ENCODE data around the gene JAKMIP3.
"Not testable (repeated sequence)": the region's sequence is repeated elsewhere in the genome, so short reads cannot be mapped to it uniquely, and the experiment has no call there.

JAKMIP3 gene

DNA sequence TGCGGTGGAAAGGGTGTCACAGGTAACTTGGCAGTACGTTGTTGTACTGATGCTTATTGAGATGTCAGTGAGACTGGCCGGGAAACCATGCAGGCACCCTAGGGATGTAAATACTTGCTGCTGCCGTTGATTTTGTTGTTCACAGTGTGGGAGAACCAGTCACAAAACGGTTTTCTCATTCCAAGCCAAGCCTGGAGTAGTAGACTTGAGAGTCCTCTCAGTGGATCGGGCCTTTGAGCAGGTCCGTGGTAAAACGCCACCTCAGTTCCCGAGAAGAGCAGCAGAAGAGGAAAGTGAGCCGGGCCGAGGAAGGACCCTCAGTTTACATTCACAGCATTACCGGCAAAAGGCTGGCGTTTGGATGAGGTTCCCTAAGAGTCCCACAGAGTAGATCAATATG, 1.1 kb downstream of the JAKMIP3 start:
- no peak for DNase-seq

GRCh38 chr10:132068431-132069121, 2.8 kb downstream of the JAKMIP3 start:
- DNase-seq = no peak

- DNase-seq = no peak
Observed at GRCh38 chr10:132069122-132069848, 3.5 kb downstream of the JAKMIP3 start.

DNA sequence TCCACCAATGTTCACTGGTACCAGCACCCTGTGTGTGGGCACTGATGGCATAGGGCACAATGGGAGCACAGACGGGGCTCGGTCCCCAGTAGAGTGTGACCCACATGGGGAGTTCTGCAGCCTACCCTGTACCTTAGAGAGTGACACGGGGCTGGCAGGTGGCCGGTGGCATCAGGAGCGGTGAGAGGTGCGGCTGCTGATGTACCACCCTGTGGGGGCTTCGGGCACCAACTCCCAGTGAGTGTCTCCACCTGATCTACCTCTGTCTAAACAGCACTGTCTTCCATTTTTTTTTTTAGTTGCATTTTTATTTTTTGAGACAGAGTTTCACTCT, 4.1 kb downstream of the JAKMIP3 start:
- no peak for DNase-seq

- DNase-seq = no peak
Observed at GRCh38 chr10:132070724-132071123, 5.0 kb downstream of the JAKMIP3 start.

- no peak for DNase-seq
Observed at GRCh38 chr10:132071667-132072066, 5.9 kb downstream of the JAKMIP3 start.

DNA sequence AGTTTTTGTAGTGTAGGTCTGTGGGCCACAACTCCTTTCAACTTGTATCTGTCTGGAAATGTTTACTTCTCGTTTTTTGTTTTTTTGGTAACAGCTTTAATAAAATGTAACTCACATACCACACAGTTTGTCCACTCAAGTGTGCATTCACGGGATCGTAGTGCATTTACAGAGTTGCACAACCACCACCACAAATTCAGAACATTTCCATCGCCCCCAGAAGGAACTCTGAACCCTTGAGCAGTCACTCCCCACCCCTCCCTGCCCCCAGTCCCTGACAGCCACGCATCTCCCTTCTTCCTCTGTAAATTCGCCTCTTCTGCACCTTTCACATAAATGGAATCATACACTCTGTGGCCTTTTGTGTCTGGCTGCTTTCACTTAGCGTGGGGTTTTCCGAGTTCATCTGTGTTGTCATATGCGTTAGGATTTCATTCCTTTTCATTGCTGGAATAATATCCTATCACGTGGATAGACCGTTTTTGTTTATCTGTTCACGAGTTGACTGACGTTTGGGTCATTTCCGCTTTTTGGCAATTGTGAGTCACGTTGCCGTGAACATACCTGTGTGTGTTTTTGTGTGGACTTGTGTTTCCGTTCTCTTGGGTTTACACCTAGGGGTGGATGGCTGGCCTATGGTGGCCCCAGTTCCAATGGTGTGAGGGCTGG, 10.3 kb downstream of the JAKMIP3 start:
- DNase-seq = no peak

DNA sequence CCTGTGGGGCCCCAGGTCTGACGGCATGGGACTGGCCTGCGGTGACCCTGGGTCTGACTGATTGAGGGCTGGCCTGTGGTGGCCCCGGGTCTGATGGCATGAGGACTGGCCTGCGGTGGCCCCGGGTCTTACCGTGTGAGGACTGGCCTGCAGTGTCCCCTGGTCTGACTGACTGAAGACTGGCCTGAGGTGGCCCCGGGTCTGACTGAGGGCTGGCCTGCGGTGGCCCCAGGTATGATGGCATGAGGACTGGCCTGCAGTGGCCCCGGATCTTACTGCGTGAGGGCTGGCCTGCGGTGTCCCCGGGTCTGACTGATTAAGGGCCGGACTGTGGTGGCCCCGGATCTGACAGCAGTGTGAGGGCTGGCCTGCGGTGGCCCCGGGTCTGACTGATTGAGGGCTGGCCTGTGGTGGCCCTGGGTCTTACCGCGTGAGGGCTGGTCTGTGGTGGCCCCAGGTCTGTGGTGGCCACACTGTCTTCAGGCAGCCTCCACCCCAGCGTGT, 10.9 kb downstream of the JAKMIP3 start:
- no peak for DNase-seq

DNA sequence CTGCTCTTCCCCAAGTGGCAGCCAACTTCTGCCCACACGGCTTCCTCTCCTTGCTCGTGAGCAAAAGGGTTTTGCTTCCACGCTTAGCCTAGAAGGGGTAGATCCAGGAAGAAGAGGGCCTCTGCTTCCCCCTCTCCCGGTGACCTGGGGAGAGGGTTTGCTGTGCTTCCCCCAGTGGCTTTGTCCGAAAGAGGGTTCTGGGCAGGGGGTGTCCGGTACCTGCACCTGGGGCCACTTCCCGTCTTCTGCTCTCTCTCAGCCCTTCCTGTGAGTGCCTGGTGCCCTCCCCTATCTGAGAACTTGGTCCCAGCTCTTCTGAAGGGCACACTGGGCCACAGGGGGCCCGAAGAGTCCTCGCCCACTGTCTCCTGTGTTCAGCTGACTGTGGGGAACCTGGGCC, 11.3 kb downstream of the JAKMIP3 start:
- no peak for DNase-seq

GRCh38 chr10:132078746-132079345, 13.1 kb downstream of the JAKMIP3 start:
- DNase-seq = no peak

DNA sequence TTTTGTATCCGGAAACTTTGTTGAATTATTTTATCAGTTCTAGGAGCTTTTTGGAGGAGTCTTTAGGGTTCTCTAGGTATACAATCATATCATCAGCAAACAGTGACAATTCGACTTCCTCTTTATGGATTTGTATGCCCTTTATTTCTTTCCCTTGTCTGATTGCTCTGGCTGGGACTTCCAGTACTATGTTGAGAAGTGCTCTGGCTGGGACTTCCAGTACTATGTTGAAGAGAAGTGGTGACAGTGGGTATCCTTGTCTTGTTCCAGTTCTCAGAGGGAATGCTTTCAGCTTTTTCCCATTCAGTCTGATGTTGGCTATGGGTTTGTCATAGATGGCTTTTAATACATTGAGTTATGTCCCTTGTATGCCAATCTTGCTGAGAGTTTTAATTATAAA, 18.6 kb downstream of the JAKMIP3 start:
- not testable (repeated sequence) for DNase-seq

- not testable (repeated sequence) for DNase-seq
Observed at GRCh38 chr10:132093236-132093635, 27.5 kb downstream of the JAKMIP3 start.

DNA sequence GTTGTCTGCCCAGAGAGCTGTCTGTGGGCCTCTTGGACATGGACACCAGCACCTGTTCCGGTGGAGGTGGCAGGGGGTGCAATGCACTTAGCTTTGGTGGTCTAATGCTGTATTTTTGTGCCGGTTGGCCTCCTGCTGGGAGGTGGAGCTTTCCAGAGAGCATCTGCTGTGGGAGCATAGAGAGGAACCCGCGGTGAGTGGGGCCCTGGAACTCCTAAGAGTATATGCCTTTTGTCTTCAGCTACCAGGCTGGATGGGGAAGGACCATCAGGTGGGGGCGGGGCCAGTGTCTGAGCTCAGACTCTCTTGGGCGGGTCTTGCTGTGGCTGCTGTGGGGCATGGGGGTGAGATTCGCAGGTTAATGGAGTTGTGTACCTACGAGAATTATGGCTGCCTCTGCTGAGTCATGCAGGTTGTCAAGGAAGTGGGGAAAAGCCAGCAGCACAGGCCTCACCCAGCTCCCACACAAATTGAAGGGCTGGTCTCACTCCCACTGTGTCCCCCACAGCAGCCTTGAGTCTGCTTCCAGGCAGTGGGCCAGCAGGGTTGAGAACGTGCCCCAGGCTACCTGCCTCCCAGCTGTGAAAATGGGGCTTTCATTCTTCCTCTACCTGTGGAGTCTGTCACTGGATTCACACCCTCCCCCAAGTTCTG, 29.0 kb downstream of the JAKMIP3 start:
- DNase-seq = no peak

DNA sequence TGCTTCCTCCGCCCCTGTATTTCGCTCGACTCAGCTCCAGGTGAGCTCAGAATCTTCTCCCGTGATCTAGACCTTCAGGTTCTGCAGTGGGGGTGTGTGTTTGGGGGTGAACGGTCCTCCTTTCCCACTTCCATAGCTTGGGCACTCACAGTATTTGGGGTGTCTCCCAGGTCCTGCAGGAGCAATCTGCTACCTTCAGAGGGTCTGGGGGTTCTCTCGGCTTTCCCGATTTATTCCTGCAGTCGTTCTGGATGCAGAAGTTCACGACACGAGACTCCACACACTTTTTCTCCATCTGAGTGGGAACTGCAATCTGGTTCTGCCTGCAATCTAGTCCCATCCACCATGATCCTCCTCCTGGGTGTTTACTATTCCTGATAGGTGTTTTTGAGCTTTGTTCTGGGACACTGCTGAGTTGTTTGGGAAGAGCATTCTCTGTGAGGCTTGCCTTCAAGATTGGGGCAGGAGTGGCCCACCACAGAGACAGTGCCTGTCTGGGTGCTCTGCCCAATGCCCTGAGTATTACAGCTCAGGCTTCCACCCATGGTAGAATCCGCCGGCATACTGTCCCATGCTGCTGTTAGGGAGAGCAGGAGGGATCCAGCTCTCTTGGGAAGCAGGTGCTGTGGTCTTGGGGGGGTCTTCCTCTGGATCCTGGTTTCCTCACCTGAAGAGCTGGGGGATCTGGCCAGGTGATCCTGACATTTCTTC, 29.8 kb downstream of the JAKMIP3 start:
- DNase-seq = no peak

GRCh38 chr10:132096223-132096622, 30.5 kb downstream of the JAKMIP3 start:
- no peak for DNase-seq

GRCh38 chr10:132096863-132097478, 31.2 kb downstream of the JAKMIP3 start:
- no peak for DNase-seq

DNA sequence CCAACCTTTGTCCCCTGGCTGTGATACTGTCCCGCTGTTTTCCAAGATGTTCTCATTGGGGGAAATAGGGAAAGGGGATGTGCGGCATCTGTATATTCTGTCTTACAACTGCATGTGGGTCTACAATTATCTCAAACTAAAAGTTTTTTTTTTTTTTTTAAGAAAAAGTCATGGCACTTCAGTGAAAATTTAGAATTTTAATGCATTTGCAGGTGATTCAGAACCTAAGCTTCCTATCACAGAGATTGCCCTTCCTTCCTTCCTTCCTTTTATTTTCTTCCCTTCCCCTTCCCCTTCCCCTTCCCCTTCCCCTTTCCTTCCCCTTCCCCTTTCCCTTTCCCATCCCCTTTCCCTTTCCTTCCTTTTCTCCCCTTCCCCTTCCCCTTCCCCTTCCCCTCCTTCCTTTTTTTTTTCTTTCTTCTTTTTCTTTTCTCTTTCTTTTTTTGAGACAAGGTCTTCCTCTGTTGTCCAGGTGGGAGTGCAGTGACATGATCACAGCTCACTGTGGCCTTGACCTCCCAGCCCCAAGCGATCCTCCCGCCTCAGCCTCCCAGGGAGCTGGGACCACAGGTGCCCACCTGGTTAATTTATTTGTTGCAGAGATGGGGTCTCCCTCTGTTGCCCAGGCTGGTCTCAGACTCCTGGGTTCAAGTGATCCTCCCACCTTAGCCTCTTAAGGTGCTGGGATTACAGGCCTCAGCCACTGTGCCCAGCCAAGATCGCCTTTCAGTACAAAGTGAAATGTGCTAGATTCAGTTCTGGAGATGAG, 32.0 kb downstream of the JAKMIP3 start:
- no peak for DNase-seq

- no peak for DNase-seq
Observed at GRCh38 chr10:132098539-132099388, 33.0 kb downstream of the JAKMIP3 start.

DNA sequence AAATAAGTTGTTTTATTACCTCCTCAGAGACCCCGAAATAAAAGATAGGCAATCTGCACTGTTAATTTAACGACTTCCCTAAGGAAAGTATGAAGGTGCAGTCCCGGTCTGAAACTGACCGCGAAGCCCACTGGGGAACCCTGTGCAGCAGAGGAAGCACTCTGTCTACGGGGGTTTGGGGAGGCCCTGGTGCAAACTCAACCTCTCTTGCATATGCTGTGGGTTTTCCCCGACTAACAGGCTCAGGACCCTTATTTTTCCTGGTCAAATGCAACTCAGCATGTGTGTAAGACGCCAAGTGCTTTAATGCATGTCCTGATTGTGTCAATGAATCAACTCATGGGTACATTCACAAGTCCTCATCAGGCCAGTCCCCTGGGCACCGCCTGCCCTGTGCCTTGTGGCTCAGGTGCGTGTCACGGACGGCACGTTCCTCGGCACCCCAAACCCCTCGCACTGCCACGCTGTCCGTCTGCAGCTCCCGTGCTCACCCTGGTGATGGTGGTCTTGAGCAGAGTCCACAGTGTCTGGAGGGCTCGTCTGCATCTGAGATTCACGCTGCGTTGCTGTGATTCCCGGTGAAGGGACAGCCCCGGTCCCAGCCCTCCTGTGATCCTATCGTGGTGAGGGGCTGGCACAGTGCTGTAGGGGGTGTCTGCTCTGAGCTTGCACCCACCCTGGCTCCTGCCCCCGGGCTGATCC, 33.8 kb downstream of the JAKMIP3 start:
- DNase-seq = no peak
